IMR-90 (cell line): ENCODE measurements around the gene TIA1. TPM values are rescaled to one million over a fixed set of nuclear protein-coding genes. Genes with fewer than 3 reads are reported as not detected.

ENCODE experiments used
- ATAC-seq: fragments of 200-7000 bp; cut with Tn5 transposase; 2 replicates; pipeline ENCODE4 v1.9.1; 2020; ENCODE audit warnings: low read depth, mild to moderate bottlenecking, moderate library complexity
- BruUV-seq: library from RNA; stranded (reverse); fragments of 400-500 nt; replicated peaks from 2 replicates; lab custom pipeline; 2021; lab: Mats Ljungman, UMichigan
- CTCF ChIA-PET: fragments of 300-600 bp; formaldehyde crosslinking; extraction: SDS; loops from one replicate; lab custom pipeline; 2021; ENCODE audit warnings: antibody characterized with exemption; lab: Yijun Ruan, JAX
- POLR2A ChIA-PET: fragments of 300-600 bp; sonication (Branson Sonifier 250); formaldehyde crosslinking; loops from one replicate; lab custom pipeline; 2022; ENCODE audit warnings: antibody characterized with exemption; ENCODE audit not compliant: unreplicated experiment; lab: Charles Lee
- DNase-seq: peaks from one replicate; pipeline ENCODE4 v3.0.0; 2013
- H2AFZ ChIP-seq: replicated peaks from 2 replicates; pipeline ENCODE3; 2013; ENCODE audit warnings: low read length, mild to moderate bottlenecking; ENCODE audit not compliant: poor library complexity
- H2AK5ac ChIP-seq: 2 replicates; pipeline ENCODE4 v1.6.1; 2013; ENCODE audit warnings: low read depth, low read length, inconsistent platforms
- H2AK9ac ChIP-seq: replicated peaks from 2 replicates; pipeline ENCODE3; 2013; ENCODE audit warnings: mild to moderate bottlenecking, low read depth, low read length, moderate library complexity; ENCODE audit not compliant: poor library complexity
- H2BK120ac ChIP-seq: 2 replicates; pipeline ENCODE4 v1.6.1; 2013; ENCODE audit warnings: low read depth, low read length, inconsistent platforms
- H2BK15ac ChIP-seq: 3 replicates; pipeline ENCODE4 v1.6.1; 2013; ENCODE audit warnings: low read depth, low read length, inconsistent platforms
- H2BK20ac ChIP-seq: 2 replicates; pipeline ENCODE4 v1.6.1; 2013; ENCODE audit warnings: low read depth, mild to moderate bottlenecking, inconsistent platforms, low read length, moderate library complexity
- H2BK5ac ChIP-seq: 2 replicates; pipeline ENCODE4 v1.6.1; 2013; ENCODE audit warnings: mild to moderate bottlenecking, low read depth, low read length, inconsistent platforms; ENCODE audit not compliant: poor library complexity, severe bottlenecking
- H3K14ac ChIP-seq: replicated peaks from 2 replicates; pipeline ENCODE4 v1.6.1; 2013; ENCODE audit warnings: low read depth, low read length, inconsistent platforms
- H3K18ac ChIP-seq: 2 replicates; pipeline ENCODE4 v1.6.1; 2013; ENCODE audit warnings: low read depth, low read length, control low read depth
- H3K23ac ChIP-seq: 2 replicates; pipeline ENCODE4 v1.6.1; 2013; ENCODE audit warnings: low read depth, low read length, inconsistent platforms
- H3K27ac ChIP-seq: 2 replicates; pipeline ENCODE4 v1.5.1; 2013; ENCODE audit warnings: mild to moderate bottlenecking, control low read depth, low read length; ENCODE audit not compliant: insufficient read depth
- H3K27me3 ChIP-seq: 2 replicates; pipeline ENCODE4 v1.6.1; 2013; ENCODE audit warnings: low read length; ENCODE audit not compliant: control insufficient read depth, insufficient read depth
- H3K36me3 ChIP-seq: 2 replicates; pipeline ENCODE4 v1.6.1; 2013; ENCODE audit warnings: low read length, mixed read lengths; ENCODE audit not compliant: control insufficient read depth, insufficient read depth
- H3K4ac ChIP-seq: 2 replicates; pipeline ENCODE4 v1.6.1; 2013; ENCODE audit warnings: low read depth, low read length, inconsistent platforms
- H3K4me1 ChIP-seq: 2 replicates; pipeline ENCODE4 v1.6.1; 2013; ENCODE audit warnings: low read length, mixed read lengths; ENCODE audit not compliant: control insufficient read depth, insufficient read depth
- H3K4me2 ChIP-seq: 2 replicates; pipeline ENCODE4 v1.6.1; 2013; ENCODE audit warnings: low read depth, mild to moderate bottlenecking, control low read depth, low read length, moderate library complexity
- H3K4me3 ChIP-seq: 2 replicates; pipeline ENCODE4 v1.5.1; 2013; ENCODE audit warnings: low read depth, mild to moderate bottlenecking, control low read depth, low read length, moderate library complexity; ENCODE audit not compliant: insufficient read depth
- H3K56ac ChIP-seq: 2 replicates; pipeline ENCODE4 v1.6.1; 2013; ENCODE audit warnings: low read length, inconsistent platforms; ENCODE audit not compliant: insufficient read depth; ENCODE audit errors: extremely low read depth
- H3K79me1 ChIP-seq, 2 experiments: 2 replicates each; pipeline ENCODE4 v1.6.1; 2013; ENCODE audit warnings: low read length in 2 of 2, inconsistent platforms in 1 of 2, low read depth in 1 of 2
- H3K9ac ChIP-seq: 2 replicates; pipeline ENCODE4 v1.6.1; 2013; ENCODE audit warnings: low read depth, low read length, control low read depth
- H3K9me1 ChIP-seq: 2 replicates; pipeline ENCODE4 v1.6.1; 2013; ENCODE audit warnings: low read length, inconsistent platforms; ENCODE audit not compliant: insufficient read depth
- H3K9me3 ChIP-seq: 2 replicates; pipeline ENCODE4 v1.6.1; 2013; ENCODE audit warnings: low read length; ENCODE audit not compliant: control insufficient read depth, insufficient read depth
- H4K20me1 ChIP-seq: 2 replicates; pipeline ENCODE4 v1.6.1; 2013; ENCODE audit warnings: low read length, inconsistent platforms; ENCODE audit not compliant: insufficient read depth
- H4K5ac ChIP-seq: 2 replicates; pipeline ENCODE4 v1.6.1; 2013; ENCODE audit warnings: mild to moderate bottlenecking, low read depth, low read length, control low read depth
- H4K8ac ChIP-seq, 2 experiments: 2 replicates each; pipeline ENCODE4 v1.6.1; 2013; ENCODE audit warnings: low read depth in 2 of 2, low read length in 2 of 2, control low read depth in 1 of 2, inconsistent platforms in 1 of 2
- H4K91ac ChIP-seq: 2 replicates; pipeline ENCODE4 v1.6.1; 2013; ENCODE audit warnings: low read depth, low read length, inconsistent platforms; ENCODE audit not compliant: insufficient read depth
- CEBPB ChIP-seq: IDR thresholded peaks from 2 replicates; pipeline ENCODE4 v1.6.1; 2012; ENCODE audit warnings: low read depth, low read length, improper control_type of control experiment
- MAFK ChIP-seq: IDR thresholded peaks from 2 replicates; pipeline ENCODE4 v1.6.1; 2012; ENCODE audit warnings: low read depth, low read length, improper control_type of control experiment
- MXI1 ChIP-seq: IDR thresholded peaks from 2 replicates; pipeline ENCODE4 v1.6.1; 2012; ENCODE audit warnings: low read depth, mild to moderate bottlenecking, low read length, moderate library complexity, borderline replicate concordance
- POLR2A ChIP-seq: IDR thresholded peaks from 2 replicates; pipeline ENCODE4 v1.6.1; 2012; ENCODE audit warnings: mild to moderate bottlenecking, low read depth, low read length
- RFX5 ChIP-seq: IDR thresholded peaks from 2 replicates; pipeline ENCODE4 v1.8.0; 2012; ENCODE audit warnings: low read depth, mild to moderate bottlenecking, low read length, moderate library complexity
- WGBS, 2 experiments: methylation state at CpG; one replicate each; pipeline versions ENCODE4 v1.1.5 to v1.1.7; 2013; ENCODE audit warnings: missing lambda C conversion rate in 2 of 2; ENCODE audit not compliant: insufficient read length in 1 of 2; ENCODE audit errors: extremely low coverage in 2 of 2; 5-methylcytosine and 5-hydroxymethylcytosine counted together
- dilution Hi-C: fragments of 300-500 bp; cut with HindIII; formaldehyde crosslinking; loops from one replicate; pipeline ENCODE4 v1.14.3; 2018; ENCODE audit warnings: low sequenced_read_pairs; ENCODE audit not compliant: unreplicated experiment
- in situ Hi-C: fragments of 300-500 bp; cut with MboI; formaldehyde crosslinking; loops from 3 replicates; pipeline ENCODE4 v1.14.3; 2019; ENCODE audit warnings: low sequenced_read_pairs, inconsistent platforms, mixed read lengths
- intact Hi-C: fragments of 100-400 bp; cut with micrococcal nuclease; formaldehyde crosslinking; loops from 2 replicates; pipeline ENCODE4 v1.10.0; 2022
- polyA plus RNA-seq, 3 experiments: library from polyadenylated mRNA; depleted of rRNA; stranded (reverse); fragments of >200 nt; gene quantifications; 2 replicates each; pipeline ENCODE4 v1.2.3, GENCODE V29; 2012; ENCODE audit warnings: low replicate concordance in 1 of 3
- total RNA-seq: library from RNA; depleted of rRNA; stranded (reverse); fragments of >200 nt; gene quantifications from 2 replicates; pipeline ENCODE4 v1.2.3, GENCODE V29; 2012

The TIA1 gene
- total and polyA plus RNA-seq, 2 of the 4 experiments (the other 2 are of a cell fraction) = 72.7 to 103 TPM

GRCh38 chr2:70258532-70258875, 10.1 kb upstream of the TIA1 start:
- no peak overlapping the region for H4K5ac ChIP-seq
- intact Hi-C loops = no loop called here
- H3K36me3 ChIP-seq = peaks cover 1% of the 10 kb centered on the region; the same call in 1 of the 2 replicates
- H3K14ac ChIP-seq = peak overlapping the region; percentile 47; the same call in 1 of the 2 replicates
- peaks cover 16% of the 10 kb centered on the region for H3K4me1 ChIP-seq
- 0 out of 2 replicates have a peak, but pooled peaks cover 4% of the 10 kb centered on the region for H4K20me1 ChIP-seq
- H3K9me3 ChIP-seq = no peaks in the 10 kb centered on the region
- H3K9ac ChIP-seq = peak overlapping the region; percentile 87
- no peak overlapping the region for H3K18ac ChIP-seq
- H4K91ac ChIP-seq = no peak overlapping the region
- DNase-seq (peak; percentile 17), ATAC-seq (peak; percentile 22)
- in situ Hi-C loops = no loop called here
- no peak overlapping the region for H3K56ac ChIP-seq
- H3K9me1 ChIP-seq = no peaks in the 10 kb centered on the region
- no peak overlapping the region for H2AK5ac ChIP-seq
- peak overlapping the region; percentile 97 for H2AFZ ChIP-seq
- H2AK9ac ChIP-seq = peak overlapping the region; percentile 60
- H3K27ac ChIP-seq = peak overlapping the region; percentile 69
- no peak overlapping the region for H2BK20ac ChIP-seq
- BruUV-seq = no TSS peak
- ChIA-PET POLR2A (no interaction called here), CTCF (interaction anchor here (1.3 kb wide), 1 partner anchor 346 kb away, joined by 3 read pairs; no protein-coding TSS in a partner anchor)
- H2BK15ac ChIP-seq = no peak overlapping the region
- 9% methylated on average over 7 of the region's 12 CpGs; no CpG with 5 or more reads in 1 of the 2 experiments for WGBS, 2 experiments
- H3K23ac ChIP-seq = peak overlapping the region; percentile 44
- H3K4me3 ChIP-seq = peak overlapping the region; percentile 99
- H3K4me2 ChIP-seq = peak overlapping the region; percentile 98
- peaks cover 15 to 20% of the 10 kb centered on the region in 2 experiments for H3K79me1 ChIP-seq
- H2BK5ac ChIP-seq = no peak overlapping the region
- dilution Hi-C loops = no loop called here
- peak overlapping the region; percentile 3; the same call in 1 of the 2 replicates for H3K4ac ChIP-seq
- TF ChIP-seq CEBPB (no peak), MXI1 (no peak), MAFK (no peak), RFX5 (no peak), POLR2A (no peak)
- no peaks in the 10 kb centered on the region for H3K27me3 ChIP-seq
- H2BK120ac ChIP-seq = no peak overlapping the region
- H4K8ac ChIP-seq = peak overlapping the region; percentile 38 to 59; a peak in 2 of 4 replicates
